ENCODE results near the gene COMMD3.

- TF ChIP-seq CTCF (IDR thresholded peaks at IDR 0.05; ENCODE audit: poor library complexity, severe bottlenecking) (no peak), POLR2AphosphoS5 (IDR thresholded peaks at IDR 0.05) (no peak), SMC3 (conservative IDR thresholded peaks at IDR 0.05; ENCODE audit: poor library complexity) (no peak), TAF1 (IDR thresholded peaks at IDR 0.05; ENCODE audit: low read depth) (no peak), EP300 (conservative IDR thresholded peaks at IDR 0.05; ENCODE audit: poor library complexity, severe bottlenecking) (no peak), MXI1 (conservative IDR thresholded peaks at IDR 0.05; ENCODE audit: poor library complexity, severe bottlenecking) (no peak), REST (IDR thresholded peaks at IDR 0.05; ENCODE audit: borderline replicate concordance) (no peak), EZH2 (IDR thresholded peaks at IDR 0.05; ENCODE audit: borderline replicate concordance, insufficient read depth, low read length, poor library complexity, severe bottlenecking) (peak; percentile 30), RAD21 (conservative IDR thresholded peaks at IDR 0.05) (peak; percentile 14)
These were observed 29.3 kb downstream of the COMMD3 start, which contains the start of gene SPAG6 for GRCh38 chr10:22345301-22346095.

Measured in neural cell (in vitro differentiated cells).